Progenitor cell of endocrine pancreas (in vitro differentiated cells): ENCODE measurements around the gene COG5. TPM values are rescaled to one million over a fixed set of nuclear protein-coding genes. Genes with fewer than 3 reads are reported as not detected.

Experiments used
- DNase-seq: peaks from one replicate; pipeline ENCODE4 v3.0.0; 2021; ENCODE audit warnings: low spot score; ENCODE audit not compliant: unreplicated experiment
- H3K27ac Mint-ChIP-seq: 2 replicates; pipeline ENCODE4 v1.8.0; 2021; ENCODE audit warnings: mild to moderate bottlenecking, moderate library complexity, mixed read lengths
- H3K27me3 Mint-ChIP-seq: 2 replicates; pipeline ENCODE4 v1.8.0; 2021; ENCODE audit warnings: mixed read lengths
- H3K36me3 Mint-ChIP-seq: 2 replicates; pipeline ENCODE4 v1.8.0; 2022; ENCODE audit warnings: mixed read lengths; ENCODE audit not compliant: insufficient read depth
- H3K4me1 Mint-ChIP-seq: 2 replicates; pipeline ENCODE4 v1.8.0; 2021; ENCODE audit warnings: low read depth, mixed read lengths
- H3K4me3 Mint-ChIP-seq: 2 replicates; pipeline ENCODE4 v1.8.0; 2021; ENCODE audit warnings: low read depth, mild to moderate bottlenecking, moderate library complexity, mixed read lengths
- H3K9me3 Mint-ChIP-seq: 2 replicates; pipeline ENCODE4 v1.8.0; 2021; ENCODE audit warnings: low read depth, mixed read lengths
- CTCF ChIP-seq: fragments of 200-600 bp; sonication (generic); IDR thresholded peaks from one replicate; pipeline ENCODE4 v1.5.0; 2021; ENCODE audit warnings: antibody characterized with exemption, mild to moderate bottlenecking; ENCODE audit not compliant: unreplicated experiment
- total RNA-seq: library from RNA; stranded (reverse); gene quantifications from 2 replicates; pipeline ENCODE4 v1.2.1, GENCODE V29; 2021

The COG5 gene
- total RNA-seq, 1 donor from 2014 or later = 49.0 TPM

- TF ChIP-seq CTCF = no peak
- H3K4me1 Mint-ChIP-seq = no peaks in the 10 kb centered on the region
- no peak overlapping the region for H3K27ac Mint-ChIP-seq
- no peaks in the 10 kb centered on the region for H3K9me3 Mint-ChIP-seq
- peaks cover 3% of the 10 kb centered on the region for H3K36me3 Mint-ChIP-seq
- no peak overlapping the region for H3K4me3 Mint-ChIP-seq
- no peak for DNase-seq
- no peaks in the 10 kb centered on the region for H3K27me3 Mint-ChIP-seq
Observed at GRCh38 chr7:107372298-107372697, 191.4 kb downstream of the COG5 start.

- Mint-ChIP-seq H3K27ac (no peak overlapping the region), H3K4me3 (no peak overlapping the region), H3K27me3 (no peaks in the 10 kb centered on the region), H3K9me3 (no peaks in the 10 kb centered on the region), H3K36me3 (peaks cover 3% of the 10 kb centered on the region), H3K4me1 (no peaks in the 10 kb centered on the region)
- DNase-seq = no peak
- no peak for TF ChIP-seq CTCF
Observed at GRCh38 chr7:107370816-107371215, 192.9 kb downstream of the COG5 start.

GRCh38 chr7:107364787-107365186, 198.9 kb downstream of the COG5 start:
- Mint-ChIP-seq H3K4me3 (no peak overlapping the region), H3K27me3 (no peaks in the 10 kb centered on the region), H3K9me3 (peaks cover 6% of the 10 kb centered on the region), H3K4me1 (no peaks in the 10 kb centered on the region), H3K36me3 (peaks cover 18% of the 10 kb centered on the region), H3K27ac (no peak overlapping the region)
- no peak for DNase-seq
- no peak for TF ChIP-seq CTCF

- no peak overlapping the region for H3K27ac Mint-ChIP-seq
- no peak for DNase-seq
- H3K4me3 Mint-ChIP-seq = no peak overlapping the region
- H3K36me3 Mint-ChIP-seq = peaks cover 18% of the 10 kb centered on the region
- no peaks in the 10 kb centered on the region for H3K4me1 Mint-ChIP-seq
- no peaks in the 10 kb centered on the region for H3K27me3 Mint-ChIP-seq
- peaks cover 6% of the 10 kb centered on the region for H3K9me3 Mint-ChIP-seq
- TF ChIP-seq CTCF = no peak
Observed at GRCh38 chr7:107359520-107360316, 204.0 kb downstream of the COG5 start.

GRCh38 chr7:107355616-107356015, 208.1 kb downstream of the COG5 start:
- Mint-ChIP-seq H3K9me3 (peaks cover 3% of the 10 kb centered on the region), H3K27ac (no peak overlapping the region), H3K27me3 (no peaks in the 10 kb centered on the region), H3K4me3 (no peak overlapping the region), H3K4me1 (no peaks in the 10 kb centered on the region), H3K36me3 (peaks cover 13% of the 10 kb centered on the region)
- DNase-seq = no peak
- TF ChIP-seq CTCF = no peak
